Melanocyte of skin (primary cell): ENCODE results near the gene TACSTD2. TPM values are rescaled to one million over a fixed set of nuclear protein-coding genes. Genes with fewer than 3 reads are reported as not detected.

Experiments used
- total RNA-seq, 2 donors: library from RNA; depleted of rRNA; stranded (reverse); fragments of >200 nt; gene quantifications; 2 replicates each; pipeline ENCODE4 v1.2.3, GENCODE V29; 2012

Gene TACSTD2
- total RNA-seq = under 1 TPM; under 0.01 TPM

GRCh38 chr1:58576727-58577653 is at the start of gene TACSTD2:
Gene TACSTD2 (minus strand): TSS chr1:58577252. CDS start chr1:58577156, 96 bp downstream.

GRCh38 chr1:58546520-58547308 is 30.3 kb downstream of the TACSTD2 start, which contains the start of gene OMA1:
Gene OMA1 (minus strand): TSS chr1:58546726. CDS start chr1:58539294, 7,432 bp downstream.

Other genes starting within 250 kb of the TACSTD2 start
- gene OMA1, start 30.5 kb downstream of the TACSTD2 start, total RNA-seq = 10 to 100 TPM; 11.0 to 18.2 TPM
- gene MYSM1, start 122.8 kb upstream of the TACSTD2 start, total RNA-seq = 10 to 100 TPM; 21.3 to 23.3 TPM
- 10 to 100 TPM in 1 of 2 donors, 1 to 10 TPM in 1; 7.7 to 28.9 TPM for gene JUN, start 206.8 kb upstream of the TACSTD2 start, total RNA-seq